Adipocyte (in vitro differentiated cells): ENCODE measurements around the gene OR52A1.
"Not testable (repeated sequence)": the region's sequence is repeated elsewhere in the genome, so short reads cannot be mapped to it uniquely, and the experiment has no call there.

Source experiments
- DNase-seq: peaks from one replicate; pipeline ENCODE4 v3.0.0-alpha.2; 2015; ENCODE audit warnings: low read depth
- H3K27me3 ChIP-seq: replicated peaks from 2 replicates; pipeline ENCODE4 v1.7.0; 2013; ENCODE audit warnings: mild to moderate bottlenecking, low read length, moderate library complexity; ENCODE audit not compliant: control insufficient read depth, insufficient read depth
- H3K36me3 ChIP-seq: 2 replicates; pipeline ENCODE4 v1.7.0; 2013; ENCODE audit warnings: low read length, mild to moderate bottlenecking, moderate library complexity; ENCODE audit not compliant: control insufficient read depth, insufficient read depth, severe bottlenecking
- H3K4me1 ChIP-seq: 2 replicates; pipeline ENCODE4 v1.7.0; 2013; ENCODE audit warnings: mild to moderate bottlenecking, low read length, moderate library complexity; ENCODE audit not compliant: control insufficient read depth, insufficient read depth
- H3K4me3 ChIP-seq: 2 replicates; pipeline ENCODE4 v1.7.0; 2013; ENCODE audit warnings: mild to moderate bottlenecking, low read length, moderate library complexity
- H3K9ac ChIP-seq: 2 replicates; pipeline ENCODE4 v1.7.0; 2013; ENCODE audit warnings: mild to moderate bottlenecking, low read length, moderate library complexity
- H3K9me3 ChIP-seq: 2 replicates; pipeline ENCODE4 v1.7.0; 2013; ENCODE audit warnings: mild to moderate bottlenecking, low read length, moderate library complexity; ENCODE audit not compliant: control insufficient read depth

Gene OR52A1

GRCh38 chr11:5171856-5172255 lies 17.3 kb upstream of the OR52A1 start:
- DNase-seq = no peak
- H3K4me3 ChIP-seq = no peak overlapping the region

GRCh38 chr11:5165898-5166297 lies 11.3 kb upstream of the OR52A1 start:
- H3K9me3 ChIP-seq, H3K4me1 ChIP-seq, H3K9ac ChIP-seq, DNase-seq, H3K4me3 ChIP-seq, H3K27me3 ChIP-seq, H3K36me3 ChIP-seq: not testable (repeated sequence)

More at GRCh38 chr11:5171856-5172255, 17.3 kb upstream of the OR52A1 start:
- no peaks in the 10 kb centered on the region for H3K9me3 ChIP-seq
- no peaks in the 10 kb centered on the region for H3K36me3 ChIP-seq
- H3K27me3 ChIP-seq = no peaks in the 10 kb centered on the region
- no peaks in the 10 kb centered on the region for H3K4me1 ChIP-seq
- H3K9ac ChIP-seq = no peak overlapping the region

- H3K9me3 ChIP-seq, H3K27me3 ChIP-seq, H3K9ac ChIP-seq, DNase-seq, H3K4me3 ChIP-seq, H3K4me1 ChIP-seq, H3K36me3 ChIP-seq: not testable (repeated sequence)
Observed at GRCh38 chr11:5164807-5165206, 10.2 kb upstream of the OR52A1 start.

- H3K9me3 ChIP-seq, H3K36me3 ChIP-seq, DNase-seq, H3K9ac ChIP-seq, H3K4me3 ChIP-seq, H3K27me3 ChIP-seq, H3K4me1 ChIP-seq: not testable (repeated sequence)
Observed at GRCh38 chr11:5161045-5161444, 6.5 kb upstream of the OR52A1 start.

GRCh38 chr11:5160217-5160616 lies 5.7 kb upstream of the OR52A1 start:
- H3K9me3 ChIP-seq, H3K4me1 ChIP-seq, H3K9ac ChIP-seq, H3K27me3 ChIP-seq, DNase-seq, H3K4me3 ChIP-seq, H3K36me3 ChIP-seq: not testable (repeated sequence)

GRCh38 chr11:5159806-5160205 lies 5.2 kb upstream of the OR52A1 start:
- Histone ChIP-seq H3K4me1 (no peaks in the 10 kb centered on the region), H3K4me3 (no peak overlapping the region), H3K27me3 (no peaks in the 10 kb centered on the region), H3K9me3 (peaks cover 4% of the 10 kb centered on the region), H3K9ac (no peak overlapping the region), H3K36me3 (no peaks in the 10 kb centered on the region)
- DNase-seq = no peak

- Histone ChIP-seq H3K9ac (no peak overlapping the region), H3K9me3 (no peaks in the 10 kb centered on the region), H3K27me3 (peaks cover 3% of the 10 kb centered on the region), H3K4me3 (no peak overlapping the region), H3K4me1 (no peaks in the 10 kb centered on the region), H3K36me3 (no peaks in the 10 kb centered on the region)
- DNase-seq = no peak
Observed at GRCh38 chr11:5153574-5154431, 754 bp downstream of the OR52A1 start.

- H3K27me3 ChIP-seq = peaks cover 3% of the 10 kb centered on the region
- no peak overlapping the region for H3K4me3 ChIP-seq
- H3K9ac ChIP-seq = no peak overlapping the region
- H3K9me3 ChIP-seq = no peaks in the 10 kb centered on the region
- no peaks in the 10 kb centered on the region for H3K36me3 ChIP-seq
- no peaks in the 10 kb centered on the region for H3K4me1 ChIP-seq
- DNase-seq = no peak
Observed at GRCh38 chr11:5151713-5152153, 2.8 kb downstream of the OR52A1 start.

GRCh38 chr11:5144206-5144605 lies 10.4 kb downstream of the OR52A1 start:
- DNase-seq, H3K4me1 ChIP-seq, H3K36me3 ChIP-seq, H3K27me3 ChIP-seq, H3K4me3 ChIP-seq, H3K9ac ChIP-seq, H3K9me3 ChIP-seq: not testable (repeated sequence)

- Histone ChIP-seq H3K4me3 (no peak within 1 kb of the TSS), H3K9ac (no peak within 1 kb of the TSS), H3K27me3 (no peaks in the 10 kb centered on the region), H3K9me3 (no peaks in the 10 kb centered on the region), H3K4me1 (no peaks in the 10 kb centered on the region), H3K36me3 (no peaks in the 10 kb centered on the region)
- DNase-seq = no peak
Observed at GRCh38 chr11:5137996-5138395, 16.6 kb downstream of the OR52A1 start, which contains the start of gene OR52A5. OR52A5 (minus strand) TSS chr11:5138356; CDS start chr11:5132642, 5,714 bp downstream.

- no peak for DNase-seq
- Histone ChIP-seq H3K9me3 (no peaks in the 10 kb centered on the region), H3K4me1 (no peaks in the 10 kb centered on the region), H3K4me3 (no peak overlapping the region), H3K9ac (no peak overlapping the region), H3K27me3 (no peaks in the 10 kb centered on the region), H3K36me3 (no peaks in the 10 kb centered on the region)
Observed at GRCh38 chr11:5137014-5137413, 17.5 kb downstream of the OR52A1 start.

GRCh38 chr11:5136261-5136660 lies 18.3 kb downstream of the OR52A1 start:
- Histone ChIP-seq H3K27me3 (no peaks in the 10 kb centered on the region), H3K4me1 (no peaks in the 10 kb centered on the region), H3K4me3 (no peak overlapping the region), H3K9ac (no peak overlapping the region), H3K36me3 (no peaks in the 10 kb centered on the region), H3K9me3 (no peaks in the 10 kb centered on the region)
- DNase-seq = no peak
